Prostate gland (tissue), 2 donors: ENCODE results near the gene OGDHL. TPM values are rescaled to one million over a fixed set of nuclear protein-coding genes. Genes with fewer than 3 reads are reported as not detected.

Experiments
- DNase-seq: peaks from one replicate; pipeline ENCODE4 v3.0.0-alpha.2; 2019; ENCODE audit warnings: low spot score
- H3K27ac ChIP-seq, 2 donors: fragments of 200-600 bp; sonication (generic); 2 replicates each; pipeline ENCODE4 v1.5.1; 2017 to 2019
- H3K27me3 ChIP-seq: fragments of 200-600 bp; sonication (generic); replicated peaks from 2 replicates; pipeline ENCODE4 v1.5.1; 2019; ENCODE audit not compliant: insufficient read depth
- H3K36me3 ChIP-seq, 2 donors: fragments of 200-600 bp; sonication (generic); 1 replicate in 1 of 2; 2 replicates in 1 of 2; pipeline versions ENCODE4 v1.5.1 to v1.8.1; 2017 to 2019
- H3K4me1 ChIP-seq: fragments of 200-600 bp; sonication (generic); replicated peaks from 2 replicates; pipeline ENCODE4 v1.5.1; 2019
- H3K4me3 ChIP-seq, 2 donors: fragments of 200-600 bp; sonication (generic); 2 replicates each; pipeline ENCODE4 v1.5.1; 2017 to 2019
- H3K9me3 ChIP-seq: fragments of 200-600 bp; sonication (generic); 2 replicates; pipeline ENCODE4 v1.5.1; 2017
- POLR2A ChIP-seq: fragments of 450-650 bp; IDR thresholded peaks from one replicate; pipeline ENCODE4 v1.6.1; 2016; ENCODE audit warnings: antibody characterized with exemption, mild to moderate bottlenecking
- POLR2AphosphoS5 ChIP-seq: sonication (generic); formaldehyde crosslinking; IDR thresholded peaks from one replicate; pipeline ENCODE4 v1.6.1; 2017; ENCODE audit warnings: antibody characterized with exemption
- WGBS: methylation state at CpG from one replicate; pipeline ENCODE4 v1.1.5; 2018; 5-methylcytosine and 5-hydroxymethylcytosine counted together
- intact Hi-C: fragments of 100-400 bp; cut with DNase I; formaldehyde crosslinking; loops from one replicate; pipeline ENCODE4 v1.14.2; 2022
- total RNA-seq, 2 donors: library from RNA; depleted of rRNA; stranded (reverse); fragments of >200 nt; gene quantifications; one replicate each; pipeline ENCODE4 v1.1.0, GENCODE V29; 2016
- TF ChIP-seq, protein P1 (sequence below), 4 experiments: fragments of 200-600 bp in 2 of 4; fragments of 450-650 bp in 2 of 4; sonication (generic) in 2 of 4; IDR thresholded peaks; 1 replicate in 3 of 4; 2 replicates in 1 of 4; pipeline ENCODE4 v1.5.1; 2016 to 2019; ENCODE audit warnings: antibody characterized with exemption in 4 of 4, mild to moderate bottlenecking in 2 of 4, moderate library complexity in 2 of 4

The OGDHL gene
- total RNA-seq, 2 donors from 2014 or later: 3.3 to 8.5 TPM

DNA sequence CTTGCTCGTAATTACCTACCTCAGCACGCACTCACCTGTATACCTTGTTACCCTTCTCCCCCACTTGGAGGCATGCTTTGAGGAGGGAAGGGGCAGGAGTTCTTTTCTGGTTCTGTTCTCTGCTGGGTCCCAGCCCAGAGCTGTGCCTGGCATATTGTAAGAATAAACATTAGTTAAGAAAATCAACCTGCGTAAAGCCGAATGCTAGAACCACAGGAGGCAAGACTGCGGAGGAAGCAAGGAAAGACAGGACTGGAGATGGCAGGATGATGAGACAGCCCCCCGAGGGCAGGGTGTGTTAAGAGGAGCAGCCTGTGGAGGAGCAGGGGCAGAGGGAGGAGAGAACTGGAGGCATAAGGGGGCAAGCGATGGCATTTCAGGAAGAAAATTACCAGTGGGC, 73.2 kb downstream of the OGDHL start:
- H3K27ac ChIP-seq: no peak overlapping the region
- no peak for DNase-seq
- no peak overlapping the region for H3K4me3 ChIP-seq
- no peaks in the 10 kb centered on the region for H3K36me3 ChIP-seq
- intact Hi-C loops: no loop called here
- H3K27me3 ChIP-seq: peaks cover 3% of the 10 kb centered on the region
- TF ChIP-seq POLR2AphosphoS5 (no peak), POLR2A (no peak)
- TF ChIP-seq, protein P1, sequence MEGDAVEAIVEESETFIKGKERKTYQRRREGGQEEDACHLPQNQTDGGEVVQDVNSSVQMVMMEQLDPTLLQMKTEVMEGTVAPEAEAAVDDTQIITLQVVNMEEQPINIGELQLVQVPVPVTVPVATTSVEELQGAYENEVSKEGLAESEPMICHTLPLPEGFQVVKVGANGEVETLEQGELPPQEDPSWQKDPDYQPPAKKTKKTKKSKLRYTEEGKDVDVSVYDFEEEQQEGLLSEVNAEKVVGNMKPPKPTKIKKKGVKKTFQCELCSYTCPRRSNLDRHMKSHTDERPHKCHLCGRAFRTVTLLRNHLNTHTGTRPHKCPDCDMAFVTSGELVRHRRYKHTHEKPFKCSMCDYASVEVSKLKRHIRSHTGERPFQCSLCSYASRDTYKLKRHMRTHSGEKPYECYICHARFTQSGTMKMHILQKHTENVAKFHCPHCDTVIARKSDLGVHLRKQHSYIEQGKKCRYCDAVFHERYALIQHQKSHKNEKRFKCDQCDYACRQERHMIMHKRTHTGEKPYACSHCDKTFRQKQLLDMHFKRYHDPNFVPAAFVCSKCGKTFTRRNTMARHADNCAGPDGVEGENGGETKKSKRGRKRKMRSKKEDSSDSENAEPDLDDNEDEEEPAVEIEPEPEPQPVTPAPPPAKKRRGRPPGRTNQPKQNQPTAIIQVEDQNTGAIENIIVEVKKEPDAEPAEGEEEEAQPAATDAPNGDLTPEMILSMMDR (IDR thresholded peaks at IDR 0.05): no peak
- no peaks in the 10 kb centered on the region for H3K9me3 ChIP-seq
- WGBS: 24% methylated on average over 7 of the region's 7 CpGs
- no peaks in the 10 kb centered on the region for H3K4me1 ChIP-seq

DNA sequence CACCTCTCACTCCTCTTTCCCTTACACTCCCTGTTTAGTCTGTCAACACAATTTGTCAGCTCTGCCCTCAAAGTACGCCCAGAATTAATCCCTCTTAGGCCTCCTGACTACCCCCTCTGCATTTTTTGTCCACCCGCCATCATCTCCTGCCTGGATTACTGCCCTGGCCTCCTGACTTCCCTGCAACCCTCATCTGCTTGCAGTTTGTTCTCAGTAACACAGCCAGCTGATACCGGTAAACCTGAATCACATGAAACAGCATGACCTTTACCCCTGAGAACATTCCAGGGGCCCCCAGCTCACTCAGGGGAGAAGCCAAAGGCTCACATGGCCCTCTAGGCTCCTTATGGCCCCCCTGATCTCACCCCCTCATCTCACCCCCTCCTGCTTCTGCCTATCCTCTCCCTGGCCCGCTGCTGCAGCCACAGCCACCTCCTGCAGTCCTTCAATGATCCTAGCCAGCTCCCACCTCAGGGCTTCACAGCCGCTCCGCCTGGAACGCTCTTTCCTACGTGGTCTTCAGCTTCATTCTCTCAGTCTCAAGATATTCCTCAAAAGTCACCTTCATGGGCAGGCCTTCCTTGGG, 73.8 kb downstream of the OGDHL start:
- no peaks in the 10 kb centered on the region for H3K36me3 ChIP-seq
- 17% methylated on average over 8 of the region's 8 CpGs for WGBS
- H3K4me1 ChIP-seq: no peaks in the 10 kb centered on the region
- H3K4me3 ChIP-seq: no peak overlapping the region
- TF ChIP-seq POLR2AphosphoS5: no peak
- peaks cover 3% of the 10 kb centered on the region for H3K27me3 ChIP-seq
- no peak overlapping the region for H3K27ac ChIP-seq
- no peak for DNase-seq
- intact Hi-C loops: no loop called here
- H3K9me3 ChIP-seq: no peaks in the 10 kb centered on the region

DNA sequence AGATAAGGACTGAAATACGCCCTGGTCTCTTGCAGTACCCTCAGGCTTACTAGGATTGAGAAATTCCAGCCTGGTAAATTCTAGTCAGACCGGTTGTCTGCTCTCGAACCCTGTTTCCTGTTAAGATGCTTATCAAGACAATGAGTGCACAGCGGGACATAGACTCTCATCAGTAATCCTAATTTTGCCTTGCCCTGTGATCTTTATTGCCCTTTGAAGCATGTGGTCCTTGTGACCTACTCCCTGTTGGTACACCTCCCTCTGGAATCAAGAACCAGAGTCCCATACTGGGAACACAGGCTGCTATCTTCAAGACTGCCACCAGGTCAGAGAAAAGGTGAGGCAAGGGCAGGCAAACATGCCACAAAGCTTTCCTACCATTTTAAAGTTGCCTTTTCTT, 75.5 kb downstream of the OGDHL start:
- no peaks in the 10 kb centered on the region for H3K4me1 ChIP-seq
- peaks cover 3% of the 10 kb centered on the region for H3K27me3 ChIP-seq
- no peak for DNase-seq
- no peaks in the 10 kb centered on the region for H3K9me3 ChIP-seq
- no peak overlapping the region for H3K27ac ChIP-seq
- no peak overlapping the region for H3K4me3 ChIP-seq
- no peaks in the 10 kb centered on the region for H3K36me3 ChIP-seq
- intact Hi-C loops: no loop called here
- WGBS: 42% methylated on average over 4 of the region's 4 CpGs
- TF ChIP-seq, protein P1 (IDR thresholded peaks at IDR 0.05): no peak
- TF ChIP-seq POLR2A (no peak), POLR2AphosphoS5 (no peak)

Other genes with a start within 250 kb of the OGDHL start
- 10 to 100 TPM; 18.5 to 45.5 TPM for gene ERCC6, start 223.2 kb downstream of the OGDHL start, total RNA-seq
- gene SLC18A3, start 152.0 kb downstream of the OGDHL start, total RNA-seq: not detected
- under 1 TPM in 1 of 2 donors, not detected in 1; 0.40 TPM for gene CHAT, start 148.3 kb downstream of the OGDHL start, total RNA-seq
- gene C10orf53, start 82.7 kb downstream of the OGDHL start, total RNA-seq: 1 to 10 TPM in 1 of 2 donors, not detected in 1; 1.5 TPM
- gene PARG, start 179.7 kb upstream of the OGDHL start, total RNA-seq: 10 to 100 TPM; 19.4 to 37.4 TPM
- gene TIMM23B, start 179.7 kb upstream of the OGDHL start, total RNA-seq: 10 to 100 TPM; 12.4 to 29.9 TPM
- 10 to 100 TPM in 1 of 2 donors, 1 to 10 TPM in 1; 9.7 to 22.4 TPM for gene AGAP6, start 226.1 kb upstream of the OGDHL start, total RNA-seq